ENCODE measurements around the gene HNRNPA1. TPM values are rescaled to one million over a fixed set of nuclear protein-coding genes. Genes with fewer than 3 reads are reported as not detected.

HNRNPA1 gene
- total and polyA plus RNA-seq, 9 of the 15 experiments (the other 6 are each of a cell fraction or from before 2014, with no cell fraction given): 1,166 to 2,703 (median 1,815) TPM

DNA sequence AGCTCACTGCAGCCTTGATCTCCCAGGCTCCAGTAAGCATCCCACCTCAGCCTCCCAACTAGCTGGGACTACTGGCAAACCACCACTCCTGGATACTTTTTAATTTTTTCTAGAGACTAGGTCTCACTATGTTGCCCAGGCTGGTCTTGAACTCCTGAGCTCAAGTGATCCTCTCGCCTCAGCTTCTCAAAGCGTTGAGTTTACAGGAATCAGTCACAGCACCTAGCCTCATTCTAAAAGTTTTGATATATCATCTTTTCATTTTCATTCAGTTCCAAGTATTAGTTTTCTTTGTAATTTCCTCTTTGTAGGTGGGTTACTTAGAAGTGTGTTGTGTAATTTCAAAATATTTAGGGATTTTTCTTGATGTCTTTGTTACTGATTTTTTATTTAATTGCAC, 10.2 kb upstream of the HNRNPA1 start:
- intact Hi-C loops (cut with micrococcal nuclease): no loop called here
- no peak for FAIRE-seq
- in situ Hi-C loops (cut with MboI): no loop called here
- Histone ChIP-seq H3K36me3 (ENCODE audit: control insufficient read depth, insufficient read depth, low read length) (peaks cover 28% of the 10 kb centered on the region), H3K4me1 (replicated peaks in 1 of 2; ENCODE audit: control insufficient read depth in 2 of 2, insufficient read depth in 2 of 2, low read length in 2 of 2) (peaks cover 6 to 9% of the 10 kb centered on the region in 2 experiments; a peak in 4 of 5 replicates), H3K4me3 (no peak overlapping the region), H4K20me1 (replicated peaks; ENCODE audit: control insufficient read depth, insufficient read depth, low read length) (no peaks in the 10 kb centered on the region), H3K9ac (ENCODE audit: insufficient read depth in 1 of 2, low read depth in 2 of 2, low read length in 2 of 2) (no peak overlapping the region; a peak in 1 of 4 replicates), H3K79me2 (ENCODE audit: control insufficient read depth, insufficient read depth, low read length) (peaks cover 25% of the 10 kb centered on the region), H2AFZ (ENCODE audit: low read depth, low read length) (no peak overlapping the region), H3K27me3 (ENCODE audit: control insufficient read depth in 2 of 2, insufficient read depth in 2 of 2, low read length in 2 of 2) (no peaks in the 10 kb centered on the region), H3K9me3 (replicated peaks; ENCODE audit: control insufficient read depth, insufficient read depth, low read depth, low read length) (no peaks in the 10 kb centered on the region), H3K9me1 (ENCODE audit: control insufficient read depth, insufficient read depth, low read length) (no peaks in the 10 kb centered on the region), H3K4me2 (ENCODE audit: insufficient read depth, low read length) (no peak overlapping the region), H3K27ac (ENCODE audit: extremely low read depth, low read depth, low read length) (no peak overlapping the region)
- 69% methylated on average over 2 of the region's 2 CpGs for WGBS (ENCODE audit: insufficient coverage, low coverage, missing lambda C conversion rate)
- DNase-seq (ENCODE audit: extremely low read depth in 1 of 4, low spot score in 3 of 4): no peak
- ATAC-seq: no peak; the same call in 2 of the 3 replicates
- ChIA-PET POLR2A (interaction anchor here (0.6 to 5.7 kb wide), 6 partner anchors 8 to 19 kb away, joined by 3 to 46 read pairs (median 4); partner anchors contain the start of genes CBX5 and HNRNPA1), CTCF (ENCODE audit: low intra/inter-chr PET ratio) (no interaction called here)
- TF ChIP-seq, protein P1, sequence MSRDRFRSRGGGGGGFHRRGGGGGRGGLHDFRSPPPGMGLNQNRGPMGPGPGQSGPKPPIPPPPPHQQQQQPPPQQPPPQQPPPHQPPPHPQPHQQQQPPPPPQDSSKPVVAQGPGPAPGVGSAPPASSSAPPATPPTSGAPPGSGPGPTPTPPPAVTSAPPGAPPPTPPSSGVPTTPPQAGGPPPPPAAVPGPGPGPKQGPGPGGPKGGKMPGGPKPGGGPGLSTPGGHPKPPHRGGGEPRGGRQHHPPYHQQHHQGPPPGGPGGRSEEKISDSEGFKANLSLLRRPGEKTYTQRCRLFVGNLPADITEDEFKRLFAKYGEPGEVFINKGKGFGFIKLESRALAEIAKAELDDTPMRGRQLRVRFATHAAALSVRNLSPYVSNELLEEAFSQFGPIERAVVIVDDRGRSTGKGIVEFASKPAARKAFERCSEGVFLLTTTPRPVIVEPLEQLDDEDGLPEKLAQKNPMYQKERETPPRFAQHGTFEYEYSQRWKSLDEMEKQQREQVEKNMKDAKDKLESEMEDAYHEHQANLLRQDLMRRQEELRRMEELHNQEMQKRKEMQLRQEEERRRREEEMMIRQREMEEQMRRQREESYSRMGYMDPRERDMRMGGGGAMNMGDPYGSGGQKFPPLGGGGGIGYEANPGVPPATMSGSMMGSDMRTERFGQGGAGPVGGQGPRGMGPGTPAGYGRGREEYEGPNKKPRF (IDR thresholded peaks at IDR 0.05; ENCODE audit: low read depth, low read length): no peak
- TF ChIP-seq SNRNP70 (optimal IDR thresholded peaks at IDR 0.05; ENCODE audit: low read depth, low read length): no peak
- TF ChIP-seq, protein P2, sequence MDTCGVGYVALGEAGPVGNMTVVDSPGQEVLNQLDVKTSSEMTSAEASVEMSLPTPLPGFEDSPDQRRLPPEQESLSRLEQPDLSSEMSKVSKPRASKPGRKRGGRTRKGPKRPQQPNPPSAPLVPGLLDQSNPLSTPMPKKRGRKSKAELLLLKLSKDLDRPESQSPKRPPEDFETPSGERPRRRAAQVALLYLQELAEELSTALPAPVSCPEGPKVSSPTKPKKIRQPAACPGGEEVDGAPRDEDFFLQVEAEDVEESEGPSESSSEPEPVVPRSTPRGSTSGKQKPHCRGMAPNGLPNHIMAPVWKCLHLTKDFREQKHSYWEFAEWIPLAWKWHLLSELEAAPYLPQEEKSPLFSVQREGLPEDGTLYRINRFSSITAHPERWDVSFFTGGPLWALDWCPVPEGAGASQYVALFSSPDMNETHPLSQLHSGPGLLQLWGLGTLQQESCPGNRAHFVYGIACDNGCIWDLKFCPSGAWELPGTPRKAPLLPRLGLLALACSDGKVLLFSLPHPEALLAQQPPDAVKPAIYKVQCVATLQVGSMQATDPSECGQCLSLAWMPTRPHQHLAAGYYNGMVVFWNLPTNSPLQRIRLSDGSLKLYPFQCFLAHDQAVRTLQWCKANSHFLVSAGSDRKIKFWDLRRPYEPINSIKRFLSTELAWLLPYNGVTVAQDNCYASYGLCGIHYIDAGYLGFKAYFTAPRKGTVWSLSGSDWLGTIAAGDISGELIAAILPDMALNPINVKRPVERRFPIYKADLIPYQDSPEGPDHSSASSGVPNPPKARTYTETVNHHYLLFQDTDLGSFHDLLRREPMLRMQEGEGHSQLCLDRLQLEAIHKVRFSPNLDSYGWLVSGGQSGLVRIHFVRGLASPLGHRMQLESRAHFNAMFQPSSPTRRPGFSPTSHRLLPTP (IDR thresholded peaks at IDR 0.05; ENCODE audit: borderline replicate concordance, extremely low read depth, insufficient read length): no peak
- TF ChIP-seq MBD2 (IDR thresholded peaks at IDR 0.05; ENCODE audit: borderline replicate concordance, low read depth): no peak
- TF ChIP-seq ARHGAP35 (IDR thresholded peaks at IDR 0.05; ENCODE audit: partially characterized antibody): no peak
- TF ChIP-seq ESRRA (IDR thresholded peaks at IDR 0.05; ENCODE audit: borderline replicate concordance, low read depth): no peak
- TF ChIP-seq PHB (CRISPR knock-in tag; IDR thresholded peaks at IDR 0.05): no peak
- BruUV-seq (replicated peaks): no TSS peak

Data from K562 (cell line).